GM23248 (cell line): ENCODE data around the gene ESYT2. TPM values are rescaled to one million over a fixed set of nuclear protein-coding genes. Genes with fewer than 3 reads are reported as not detected.
"Not testable (repeated sequence)": the region's sequence is repeated elsewhere in the genome, so short reads cannot be mapped to it uniquely, and the experiment has no call there.

Experiments
- DNase-seq: peaks from one replicate; pipeline ENCODE4 v3.0.0-alpha.2; 2015
- H2AFZ ChIP-seq: fragments of 200-600 bp; sonication (generic); 2 replicates; pipeline ENCODE4 v1.6.1; 2016; ENCODE audit warnings: antibody characterized with exemption
- H3F3A ChIP-seq: fragments of 200-600 bp; sonication (generic); 2 replicates; pipeline ENCODE4 v1.6.1; 2016; ENCODE audit warnings: mild to moderate bottlenecking, antibody characterized with exemption, mixed run types; ENCODE audit not compliant: insufficient read depth
- H3K27ac ChIP-seq: fragments of 200-600 bp; sonication (generic); 2 replicates; pipeline ENCODE4 v1.5.1; 2016; ENCODE audit warnings: mild to moderate bottlenecking
- H3K27me3 ChIP-seq: fragments of 200-600 bp; sonication (generic); replicated peaks from 2 replicates; pipeline ENCODE4 v1.6.1; 2016; ENCODE audit warnings: mild to moderate bottlenecking; ENCODE audit not compliant: insufficient read depth
- H3K36me3 ChIP-seq: fragments of 200-600 bp; sonication (generic); 2 replicates; pipeline ENCODE4 v1.6.1; 2016; ENCODE audit warnings: low read depth, mild to moderate bottlenecking
- H3K4me1 ChIP-seq: fragments of 200-600 bp; sonication (generic); 2 replicates; pipeline ENCODE4 v1.6.1; 2016; ENCODE audit warnings: mild to moderate bottlenecking; ENCODE audit not compliant: insufficient read depth
- H3K4me2 ChIP-seq: fragments of 200-600 bp; sonication (generic); one replicate; pipeline ENCODE4 v1.6.1; 2016; ENCODE audit warnings: mild to moderate bottlenecking; ENCODE audit not compliant: unreplicated experiment
- H3K4me3 ChIP-seq: fragments of 200-600 bp; sonication (generic); 2 replicates; pipeline ENCODE4 v1.5.1; 2016; ENCODE audit warnings: mild to moderate bottlenecking
- H3K79me2 ChIP-seq: fragments of 200-600 bp; sonication (generic); 2 replicates; pipeline ENCODE4 v1.6.1; 2016; ENCODE audit warnings: mild to moderate bottlenecking; ENCODE audit not compliant: insufficient read depth
- H3K9ac ChIP-seq: fragments of 200-600 bp; sonication (generic); 2 replicates; pipeline ENCODE4 v1.6.1; 2016; ENCODE audit warnings: mild to moderate bottlenecking
- H3K9me2 ChIP-seq: fragments of 200-600 bp; sonication (generic); 2 replicates; pipeline ENCODE4 v1.6.1; 2016; ENCODE audit warnings: mixed run types, mild to moderate bottlenecking, moderate library complexity; ENCODE audit not compliant: insufficient read depth
- H3K9me3 ChIP-seq: fragments of 200-600 bp; sonication (generic); one replicate; pipeline ENCODE4 v1.6.1; 2017; ENCODE audit warnings: low read depth
- H4K20me1 ChIP-seq: fragments of 200-600 bp; sonication (generic); 2 replicates; pipeline ENCODE4 v1.6.0; 2016; ENCODE audit not compliant: insufficient read depth
- EZH2 ChIP-seq: fragments of 200-600 bp; sonication (generic); IDR thresholded peaks from 2 replicates; pipeline ENCODE4 v1.6.1; 2018; ENCODE audit warnings: antibody characterized with exemption, mild to moderate bottlenecking; ENCODE audit not compliant: insufficient read depth, poor library complexity, severe bottlenecking
- EZH2phosphoT487 ChIP-seq: fragments of 200-600 bp; sonication (generic); IDR thresholded peaks from 2 replicates; pipeline ENCODE4 v1.6.1; 2018; ENCODE audit warnings: antibody characterized with exemption, moderate library complexity, mild to moderate bottlenecking, low read depth; ENCODE audit not compliant: insufficient read depth
- WGBS, 2 experiments: methylation state at CpG; one replicate each; pipeline ENCODE4 v1.1.6; 2015 to 2017; ENCODE audit warnings: low lambda C conversion rate in 2 of 2, low coverage in 1 of 2; ENCODE audit errors: missing lambda C conversion rate in 2 of 2; 5-methylcytosine and 5-hydroxymethylcytosine counted together
- in situ Hi-C: fragments of 300-500 bp; cut with MboI; formaldehyde crosslinking; loops from 2 replicates; pipeline ENCODE4 v1.15.0; 2020
- polyA plus RNA-seq: library from polyadenylated mRNA; unstranded; fragments of >200 nt; fragmentation: Nextera tagmentation; extraction: Ambion mirVana; gene quantifications from 2 replicates; pipeline ENCODE4 v1.2.1, GENCODE V29; 2016
- total RNA-seq: library from RNA; depleted of rRNA; stranded (reverse); fragments of >200 nt; shearing (Covaris generic); gene quantifications from 2 replicates; pipeline ENCODE4 v1.2.3, GENCODE V29; 2014

Gene ESYT2
- total and polyA plus RNA-seq, 2 experiments from 2014 or later = 49.9 to 129 TPM

DNA sequence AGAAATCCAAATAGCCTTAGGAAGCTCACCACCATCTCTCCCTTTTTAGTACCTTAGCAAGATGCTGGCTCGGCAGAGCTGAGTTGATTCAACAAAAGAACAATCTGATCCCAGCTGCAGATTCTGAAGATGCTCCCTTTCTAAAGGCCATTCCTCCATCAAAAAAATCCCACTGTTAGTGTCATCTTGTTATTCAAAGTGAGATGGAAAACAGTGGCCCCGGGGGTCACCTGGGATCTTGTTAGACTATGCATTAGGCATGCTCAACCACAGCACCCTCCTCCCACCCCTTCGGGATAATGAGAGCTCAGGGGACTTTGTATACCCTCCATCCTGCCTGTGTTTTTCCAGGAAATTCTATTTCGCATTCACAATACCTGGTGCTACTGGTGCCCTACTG is 127.1 kb downstream of the ESYT2 start:
- Histone ChIP-seq H3K9ac (no peak overlapping the region), H3K4me1 (peaks cover 11% of the 10 kb centered on the region; the same call in 1 of the 2 replicates), H3K9me3 (no peaks in the 10 kb centered on the region), H3K9me2 (no peaks in the 10 kb centered on the region), H3K36me3 (no peaks in the 10 kb centered on the region), H2AFZ (peak overlapping the region; percentile 26; the same call in 1 of the 2 replicates), H3K79me2 (peaks cover 73% of the 10 kb centered on the region), H3K27ac (no peak overlapping the region), H3K4me2 (no peak overlapping the region), H3K27me3 (no peaks in the 10 kb centered on the region), H3K4me3 (no peak overlapping the region), H3F3A (no peaks in the 10 kb centered on the region), H4K20me1 (no peaks in the 10 kb centered on the region)
- no peak for DNase-seq
- in situ Hi-C loops = no loop called here
- WGBS, 2 experiments = 51 to 62% methylated on average over 4 of the region's 4 CpGs
- TF ChIP-seq EZH2 (no peak), EZH2phosphoT487 (no peak)

DNA sequence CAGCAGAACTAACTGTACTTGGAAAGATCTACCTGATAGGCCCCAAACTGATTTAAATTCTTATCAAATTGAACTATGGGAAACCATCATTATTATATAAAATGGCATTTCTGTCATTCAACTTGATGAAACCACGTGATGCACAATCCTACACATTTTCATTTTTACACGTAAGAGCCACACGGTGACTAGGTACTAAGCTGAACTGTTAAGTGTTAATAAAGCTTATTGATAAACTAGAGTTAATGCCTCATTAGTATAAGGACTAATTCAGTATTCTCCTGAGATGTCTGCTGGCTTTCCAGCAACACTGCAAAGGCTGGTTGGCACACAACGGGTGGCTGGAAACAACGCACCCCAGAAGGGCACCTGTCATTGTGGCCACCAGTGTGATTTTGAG is 129.3 kb downstream of the ESYT2 start:
- DNase-seq = no peak
- H3K4me1 ChIP-seq = peaks cover 12% of the 10 kb centered on the region
- WGBS, 2 experiments = 81 to 83% methylated on average over 5 of the region's 5 CpGs
- H3K27ac ChIP-seq = no peak overlapping the region
- H4K20me1 ChIP-seq = no peaks in the 10 kb centered on the region
- no peaks in the 10 kb centered on the region for H3F3A ChIP-seq
- TF ChIP-seq EZH2 (no peak), EZH2phosphoT487 (no peak)
- in situ Hi-C loops = no loop called here
- peaks cover 87% of the 10 kb centered on the region for H3K79me2 ChIP-seq
- H3K4me2 ChIP-seq = no peak overlapping the region
- no peak overlapping the region for H2AFZ ChIP-seq
- H3K9me3 ChIP-seq = no peaks in the 10 kb centered on the region
- H3K27me3 ChIP-seq = no peaks in the 10 kb centered on the region
- H3K4me3 ChIP-seq = no peak overlapping the region
- no peaks in the 10 kb centered on the region for H3K9me2 ChIP-seq
- no peaks in the 10 kb centered on the region for H3K36me3 ChIP-seq
- H3K9ac ChIP-seq = no peak overlapping the region

DNA sequence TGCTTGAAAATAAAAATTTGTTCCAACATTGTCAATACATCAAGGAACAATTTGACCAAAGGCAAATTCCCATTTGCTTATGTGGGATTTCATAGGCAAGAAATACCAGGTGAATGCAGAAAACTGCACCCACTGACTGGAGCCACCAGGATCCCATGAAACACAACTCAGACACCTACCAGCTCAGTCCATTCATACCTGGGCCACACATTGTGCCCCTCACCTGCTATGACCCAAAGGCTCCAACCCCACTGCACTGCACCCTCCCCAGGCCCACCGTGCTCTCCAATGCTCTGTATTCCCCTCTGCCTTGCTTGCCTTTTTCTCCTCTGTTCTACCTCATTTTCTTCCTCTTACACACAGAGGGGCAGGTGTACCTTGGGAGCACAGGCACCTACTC is 130.0 kb downstream of the ESYT2 start:
- H3K9me3 ChIP-seq = no peaks in the 10 kb centered on the region

GRCh38 chr7:158698657-158699195 is 130.6 kb downstream of the ESYT2 start:
- Histone ChIP-seq H3K27me3 (no peaks in the 10 kb centered on the region), H2AFZ (no peak overlapping the region), H3K36me3 (no peaks in the 10 kb centered on the region), H3K4me2 (no peak overlapping the region), H3K4me1 (peaks cover 12% of the 10 kb centered on the region), H3K79me2 (peaks cover 85% of the 10 kb centered on the region), H3F3A (no peaks in the 10 kb centered on the region), H4K20me1 (no peaks in the 10 kb centered on the region), H3K9ac (no peak overlapping the region), H3K27ac (no peak overlapping the region), H3K9me3 (no peaks in the 10 kb centered on the region), H3K9me2 (no peaks in the 10 kb centered on the region), H3K4me3 (no peak overlapping the region)
- TF ChIP-seq EZH2 (no peak), EZH2phosphoT487 (no peak)
- WGBS, 2 experiments = 96 to 98% methylated on average over 3 of the region's 3 CpGs
- DNase-seq = no peak
- in situ Hi-C loops = no loop called here

More for the DNA sequence above, 130.0 kb downstream of the ESYT2 start:
- no peak overlapping the region for H3K4me3 ChIP-seq
- no peak for DNase-seq
- H3K27ac ChIP-seq = no peak overlapping the region
- H3K36me3 ChIP-seq = no peaks in the 10 kb centered on the region
- 0% methylated on average over 1 of the region's 1 CpG for WGBS, 2 experiments
- peaks cover 12% of the 10 kb centered on the region for H3K4me1 ChIP-seq
- in situ Hi-C loops = no loop called here
- H3K27me3 ChIP-seq = no peaks in the 10 kb centered on the region
- no peak for TF ChIP-seq EZH2phosphoT487
- no peak for TF ChIP-seq EZH2
- H4K20me1 ChIP-seq = no peaks in the 10 kb centered on the region
- H3K9me2 ChIP-seq = no peaks in the 10 kb centered on the region
- peaks cover 91% of the 10 kb centered on the region for H3K79me2 ChIP-seq
- H3F3A ChIP-seq = no peaks in the 10 kb centered on the region
- H3K4me2 ChIP-seq = no peak overlapping the region
- H2AFZ ChIP-seq = no peak overlapping the region
- H3K9ac ChIP-seq = no peak overlapping the region

- H3K27ac ChIP-seq, H3K36me3 ChIP-seq, H2AFZ ChIP-seq, H3K9me2 ChIP-seq, DNase-seq, H3F3A ChIP-seq, in situ Hi-C loops, H4K20me1 ChIP-seq, H3K4me3 ChIP-seq, H3K27me3 ChIP-seq, H3K4me1 ChIP-seq, H3K4me2 ChIP-seq, H3K9me3 ChIP-seq, H3K9ac ChIP-seq: not testable (repeated sequence)
- H3K79me2 ChIP-seq = peaks cover 74% of the 10 kb centered on the region
- WGBS, 2 experiments = 95 to 96% methylated on average over 2 of the region's 2 CpGs
Measured at GRCh38 chr7:158697597-158697996, 131.7 kb downstream of the ESYT2 start.
